B cell (primary cell): ENCODE measurements around the gene TSN.

Source experiments
- EZH2 ChIP-seq: IDR thresholded peaks from 2 replicates; pipeline ENCODE4 v1.6.1; 2012; ENCODE audit warnings: borderline replicate concordance, low read depth, mild to moderate bottlenecking, moderate library complexity, low read length; ENCODE audit not compliant: insufficient read depth, poor library complexity, severe bottlenecking
- TF ChIP-seq, protein P1 (sequence below): fragments of 200-600 bp; IDR thresholded peaks from one replicate; pipeline ENCODE4 v1.8.0; 2022; ENCODE audit warnings: antibody characterized with exemption, mild to moderate bottlenecking

DNA sequence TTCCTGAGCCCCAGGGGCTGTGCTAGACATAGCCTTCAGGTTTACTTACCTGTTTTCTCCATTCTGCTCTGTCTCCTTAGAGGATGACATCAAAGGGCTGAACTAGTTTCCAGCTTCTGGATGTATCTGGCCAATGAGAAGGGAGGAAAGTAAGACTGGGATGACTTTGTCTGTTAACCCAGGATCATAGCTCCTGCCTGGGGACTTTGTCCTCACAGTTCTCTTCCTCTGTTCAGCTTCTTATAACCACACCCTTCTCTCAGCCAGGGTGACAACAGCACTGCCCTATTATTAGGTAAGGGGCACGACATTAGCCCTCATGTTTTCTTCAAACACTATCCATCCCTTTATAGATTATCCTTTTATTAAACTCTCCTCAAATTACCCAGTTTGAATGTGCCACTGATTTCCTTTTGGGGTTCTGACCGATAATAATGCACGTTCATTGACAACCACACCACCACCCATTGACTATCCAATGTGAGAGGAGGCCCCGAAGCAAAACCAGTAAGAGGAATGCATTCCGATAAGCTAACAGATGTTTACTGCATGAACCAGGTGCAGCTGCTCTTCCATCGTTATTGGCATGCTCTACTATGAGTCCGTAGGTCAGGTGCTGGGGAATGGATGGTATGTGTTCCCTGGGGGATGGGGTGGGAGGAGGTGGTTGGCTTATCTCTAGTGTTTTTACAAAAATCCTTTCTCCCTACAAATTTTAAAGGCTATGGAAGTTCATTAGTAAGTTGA lies 23.5 kb downstream of the TSN start:
- TF ChIP-seq, protein P1, sequence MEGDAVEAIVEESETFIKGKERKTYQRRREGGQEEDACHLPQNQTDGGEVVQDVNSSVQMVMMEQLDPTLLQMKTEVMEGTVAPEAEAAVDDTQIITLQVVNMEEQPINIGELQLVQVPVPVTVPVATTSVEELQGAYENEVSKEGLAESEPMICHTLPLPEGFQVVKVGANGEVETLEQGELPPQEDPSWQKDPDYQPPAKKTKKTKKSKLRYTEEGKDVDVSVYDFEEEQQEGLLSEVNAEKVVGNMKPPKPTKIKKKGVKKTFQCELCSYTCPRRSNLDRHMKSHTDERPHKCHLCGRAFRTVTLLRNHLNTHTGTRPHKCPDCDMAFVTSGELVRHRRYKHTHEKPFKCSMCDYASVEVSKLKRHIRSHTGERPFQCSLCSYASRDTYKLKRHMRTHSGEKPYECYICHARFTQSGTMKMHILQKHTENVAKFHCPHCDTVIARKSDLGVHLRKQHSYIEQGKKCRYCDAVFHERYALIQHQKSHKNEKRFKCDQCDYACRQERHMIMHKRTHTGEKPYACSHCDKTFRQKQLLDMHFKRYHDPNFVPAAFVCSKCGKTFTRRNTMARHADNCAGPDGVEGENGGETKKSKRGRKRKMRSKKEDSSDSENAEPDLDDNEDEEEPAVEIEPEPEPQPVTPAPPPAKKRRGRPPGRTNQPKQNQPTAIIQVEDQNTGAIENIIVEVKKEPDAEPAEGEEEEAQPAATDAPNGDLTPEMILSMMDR, result no peak
- no peak for TF ChIP-seq EZH2
